C4-2B (cell line): ENCODE results near the gene DPYSL3.
A peak's percentile ranks its signal among the peaks of the same experiment; 100 is the strongest.

ENCODE experiments used
- ZFX ChIP-seq: fragments of 450-650 bp; IDR thresholded peaks from 2 replicates; pipeline ENCODE4 v1.6.1; 2017
- TF ChIP-seq, protein P1 (sequence below): fragments of 450-650 bp; conservative IDR thresholded peaks from 2 replicates; pipeline ENCODE4 v1.5.1; 2017; ENCODE audit warnings: mild to moderate bottlenecking

DNA sequence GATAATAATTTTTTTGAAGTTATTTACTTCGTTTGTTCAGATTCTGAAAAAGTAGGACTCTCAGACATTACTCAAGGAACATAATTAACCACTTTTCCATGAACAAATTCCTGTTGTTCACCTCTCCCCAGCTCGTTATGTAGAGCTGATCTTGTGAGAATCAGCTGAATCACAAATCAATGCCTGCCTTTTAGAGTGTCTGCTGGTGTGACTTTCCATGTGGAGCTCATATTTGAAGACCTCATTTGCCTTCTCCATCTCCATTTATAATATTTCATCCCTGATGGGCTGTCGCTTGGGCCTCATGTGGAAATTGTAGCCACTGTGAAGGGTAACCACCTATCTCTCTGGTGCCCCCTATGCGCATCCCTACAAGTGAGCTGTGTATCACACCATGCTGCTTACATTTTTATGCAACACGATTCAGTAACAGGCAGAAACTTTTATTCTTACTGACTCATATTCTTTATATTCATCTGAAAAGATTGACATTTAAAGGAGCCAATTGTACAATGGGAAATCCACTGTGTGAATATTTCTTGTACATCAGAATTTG lies 163.8 kb downstream of the DPYSL3 start:
- TF ChIP-seq, protein P1, sequence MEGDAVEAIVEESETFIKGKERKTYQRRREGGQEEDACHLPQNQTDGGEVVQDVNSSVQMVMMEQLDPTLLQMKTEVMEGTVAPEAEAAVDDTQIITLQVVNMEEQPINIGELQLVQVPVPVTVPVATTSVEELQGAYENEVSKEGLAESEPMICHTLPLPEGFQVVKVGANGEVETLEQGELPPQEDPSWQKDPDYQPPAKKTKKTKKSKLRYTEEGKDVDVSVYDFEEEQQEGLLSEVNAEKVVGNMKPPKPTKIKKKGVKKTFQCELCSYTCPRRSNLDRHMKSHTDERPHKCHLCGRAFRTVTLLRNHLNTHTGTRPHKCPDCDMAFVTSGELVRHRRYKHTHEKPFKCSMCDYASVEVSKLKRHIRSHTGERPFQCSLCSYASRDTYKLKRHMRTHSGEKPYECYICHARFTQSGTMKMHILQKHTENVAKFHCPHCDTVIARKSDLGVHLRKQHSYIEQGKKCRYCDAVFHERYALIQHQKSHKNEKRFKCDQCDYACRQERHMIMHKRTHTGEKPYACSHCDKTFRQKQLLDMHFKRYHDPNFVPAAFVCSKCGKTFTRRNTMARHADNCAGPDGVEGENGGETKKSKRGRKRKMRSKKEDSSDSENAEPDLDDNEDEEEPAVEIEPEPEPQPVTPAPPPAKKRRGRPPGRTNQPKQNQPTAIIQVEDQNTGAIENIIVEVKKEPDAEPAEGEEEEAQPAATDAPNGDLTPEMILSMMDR = peak; percentile 23
- TF ChIP-seq ZFX = no peak
